GM19438 (cell line): ENCODE data around the gene NEB.
"Not testable (repeated sequence)": the region's sequence is repeated elsewhere in the genome, so short reads cannot be mapped to it uniquely, and the experiment has no call there.

ENCODE experiments used
- ATAC-seq: cut with Tn5 transposase; IDR thresholded peaks from one replicate; pipeline ENCODE4 v1.9.1; 2021; ENCODE audit warnings: low read depth; ENCODE audit not compliant: unreplicated experiment

The NEB gene

DNA sequence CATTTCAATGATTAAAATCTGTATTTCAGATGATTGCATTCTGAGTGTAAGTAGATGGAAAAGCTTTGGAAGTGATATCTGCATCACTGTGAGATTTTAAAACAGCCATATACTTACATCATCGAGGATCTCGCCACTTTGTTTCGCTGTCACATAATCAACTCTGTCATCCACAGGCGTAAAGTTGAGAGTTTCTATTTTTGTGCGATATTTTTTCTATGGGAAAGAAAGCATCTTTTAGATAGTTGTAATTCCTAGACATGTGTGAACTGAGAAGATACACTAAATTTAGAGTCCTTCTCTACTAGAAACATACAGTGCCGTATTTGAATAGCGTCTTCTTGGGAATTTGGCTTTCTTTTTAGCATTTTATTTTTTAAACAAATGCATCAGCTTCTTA is 165.8 kb downstream of the NEB start:
- ATAC-seq = no peak

DNA sequence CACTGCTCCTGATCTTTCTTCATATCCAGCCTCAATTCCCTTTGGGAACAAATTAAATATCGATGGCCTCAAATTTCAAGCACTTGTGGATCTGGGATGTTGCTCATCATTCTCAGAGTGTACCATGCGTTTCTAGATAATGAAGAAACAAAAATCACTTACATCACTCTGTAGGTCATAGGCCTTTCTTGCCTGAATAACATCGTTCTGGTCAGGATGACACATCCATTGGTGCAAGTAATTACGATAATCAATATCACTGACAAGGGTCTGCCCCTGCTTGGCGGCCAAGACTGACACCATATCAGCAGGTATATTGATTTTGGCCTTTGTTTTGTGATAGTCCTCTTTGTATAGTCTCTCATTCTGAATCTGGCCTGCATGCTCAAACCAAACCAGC is 167.3 kb downstream of the NEB start:
- ATAC-seq = no peak

DNA sequence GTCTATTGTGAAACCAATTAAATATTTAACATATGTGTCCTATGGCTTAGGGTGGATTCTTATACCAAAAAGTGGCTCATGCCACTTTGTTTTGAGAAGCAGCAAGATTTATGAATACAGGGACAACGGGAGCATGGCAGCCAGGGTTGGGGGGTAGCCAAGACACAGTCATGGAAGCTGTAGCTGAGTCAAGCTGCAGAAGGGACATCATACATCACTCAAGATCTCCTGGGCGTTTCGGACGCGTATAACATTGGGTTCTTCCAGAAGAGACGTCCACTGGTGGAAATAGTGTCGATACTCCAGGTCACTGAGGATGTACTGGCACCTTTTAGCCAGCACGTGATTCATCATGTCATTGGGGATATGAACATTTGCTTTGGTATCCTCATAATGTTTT is 171.9 kb downstream of the NEB start:
- ATAC-seq = no peak

GRCh38 chr2:151560289-151560688 is 174.0 kb downstream of the NEB start:
- ATAC-seq = no peak

DNA sequence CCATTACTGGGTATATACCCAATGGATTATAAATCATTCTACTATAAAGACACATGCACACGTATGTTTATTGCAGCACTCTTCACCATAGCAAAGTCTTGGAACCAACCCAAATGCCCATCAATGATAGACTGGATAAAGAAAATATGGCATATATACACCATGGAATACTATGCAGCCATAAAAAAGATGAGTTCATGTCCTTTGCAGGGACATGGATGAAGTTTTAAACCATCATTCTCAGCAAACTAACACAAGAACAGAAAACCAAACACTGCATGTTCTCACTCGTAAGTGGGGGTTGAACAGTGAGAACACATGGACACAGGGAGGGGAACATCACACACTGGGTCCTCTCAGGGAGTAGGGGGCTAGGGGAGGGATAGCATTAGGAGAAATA is 174.8 kb downstream of the NEB start:
- not testable (repeated sequence) for ATAC-seq

GRCh38 chr2:151557883-151558282 is 176.4 kb downstream of the NEB start:
- not testable (repeated sequence) for ATAC-seq

DNA sequence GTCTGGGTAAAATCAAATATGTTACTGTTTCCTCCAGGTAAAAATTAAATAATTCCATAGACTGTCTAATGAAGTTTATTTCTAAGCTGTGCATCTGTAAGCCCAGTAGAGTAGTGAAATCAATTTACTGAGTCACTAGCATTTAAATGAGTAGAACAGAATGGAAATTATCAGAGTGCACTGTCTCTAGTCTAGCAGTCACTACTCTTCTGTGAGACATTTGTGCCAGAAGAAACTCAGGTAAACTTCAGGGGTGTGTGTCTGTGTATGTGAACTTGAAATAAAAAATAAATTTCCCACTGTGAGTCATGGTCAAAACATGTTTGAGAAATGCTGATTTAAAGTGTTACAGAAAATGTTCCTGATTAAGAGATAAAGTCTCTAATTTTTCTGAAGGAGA is 178.2 kb downstream of the NEB start:
- ATAC-seq = no peak

DNA sequence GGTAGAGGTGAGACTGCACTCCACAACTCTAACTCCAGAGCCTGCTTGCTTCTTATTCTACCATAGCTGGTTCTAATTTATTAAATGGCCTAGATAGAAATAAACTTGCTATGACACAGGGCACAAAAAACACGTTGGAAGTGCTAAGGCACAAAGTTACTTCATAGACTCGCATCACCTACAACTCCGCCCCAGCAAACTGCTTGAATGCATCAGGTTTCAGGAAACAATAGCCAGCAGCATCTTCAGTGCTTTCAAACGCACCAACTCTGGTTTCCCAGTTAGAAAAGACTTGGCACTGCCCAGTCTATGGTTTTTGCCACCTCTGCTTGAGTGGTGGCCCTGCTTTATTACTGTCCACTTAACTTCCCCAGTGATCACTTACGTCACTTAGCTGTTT is 182.0 kb downstream of the NEB start:
- ATAC-seq = no peak

GRCh38 chr2:151551556-151551955 is 182.7 kb downstream of the NEB start:
- ATAC-seq = no peak

GRCh38 chr2:151549191-151549590 is 185.1 kb downstream of the NEB start:
- no peak for ATAC-seq

DNA sequence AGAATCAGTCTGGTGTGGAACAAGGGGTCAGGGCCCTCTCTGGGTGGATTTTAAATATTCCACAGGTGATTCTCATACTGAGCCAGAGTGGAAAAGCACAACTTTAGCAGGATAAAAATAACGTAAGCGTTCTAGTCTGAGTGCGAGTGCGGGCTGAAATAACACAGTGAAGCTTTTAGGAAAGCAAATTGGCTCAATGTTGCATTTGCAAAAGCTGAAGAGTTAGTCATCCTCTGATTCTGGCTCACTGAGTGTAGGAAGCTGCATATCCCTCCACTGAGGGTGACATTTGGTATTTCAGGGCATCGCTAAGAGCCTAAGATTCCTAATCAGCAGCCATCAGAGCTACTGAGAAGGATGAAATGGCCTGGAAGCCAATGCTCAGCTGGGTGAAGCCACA is 189.8 kb downstream of the NEB start:
- no peak for ATAC-seq

DNA sequence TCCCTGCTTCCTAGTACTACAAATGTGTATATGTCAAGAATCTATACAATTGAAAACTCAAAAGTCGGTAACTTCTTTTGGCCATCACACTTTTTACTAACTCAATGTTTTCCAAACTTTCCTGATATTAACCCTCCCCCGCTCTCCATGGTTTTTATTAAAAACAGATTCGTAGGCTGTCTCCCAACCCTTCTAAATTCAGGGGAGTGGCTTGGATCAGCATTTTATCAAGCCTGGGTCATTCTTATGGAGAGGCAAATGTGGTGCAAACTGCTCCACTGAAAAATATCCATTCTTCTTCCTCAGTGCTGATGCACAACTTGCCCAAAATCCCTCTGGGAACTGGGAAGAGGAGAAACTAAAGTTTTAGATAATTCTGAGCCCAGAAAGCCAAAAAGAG is 190.4 kb downstream of the NEB start:
- no peak for ATAC-seq

DNA sequence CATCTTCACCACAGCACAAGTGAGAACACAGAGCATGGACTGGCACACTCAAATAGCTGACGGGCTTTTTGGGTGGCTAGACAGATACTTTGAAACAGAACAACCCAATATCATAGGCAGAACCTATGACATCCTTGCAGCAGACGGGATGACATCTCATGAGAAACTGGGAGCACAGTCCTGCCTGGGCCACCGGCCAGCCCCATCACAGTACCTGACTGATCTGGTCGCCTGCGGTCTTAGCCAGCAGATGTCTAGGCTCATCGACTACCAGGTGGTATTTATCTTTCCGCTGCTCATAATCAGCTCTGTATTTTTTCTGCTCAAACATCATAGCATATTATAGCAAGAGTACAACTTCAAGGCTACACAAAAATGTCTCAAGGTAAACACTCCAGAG is 200.3 kb downstream of the NEB start:
- ATAC-seq = no peak

DNA sequence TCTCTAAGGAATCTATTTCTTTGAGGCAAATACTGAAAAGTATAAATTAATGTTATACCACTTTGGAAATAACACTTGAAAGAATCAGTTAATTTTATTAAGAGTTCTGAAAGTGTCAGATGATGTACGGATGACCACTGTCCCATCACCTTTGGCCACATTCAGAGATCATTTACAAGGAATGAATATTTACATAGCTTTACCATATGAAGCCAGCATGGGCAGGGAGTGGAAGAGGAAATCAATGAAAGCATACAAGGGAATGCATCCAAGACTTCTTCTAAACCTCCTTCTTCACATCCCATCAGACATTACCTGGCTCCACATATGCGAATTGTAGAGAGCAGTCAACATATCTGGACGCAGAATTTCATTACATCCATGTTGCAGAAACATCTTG is 201.1 kb downstream of the NEB start:
- no peak for ATAC-seq

- ATAC-seq = no peak
These were observed 207.6 kb downstream of the NEB start for GRCh38 chr2:151526572-151527090.

DNA sequence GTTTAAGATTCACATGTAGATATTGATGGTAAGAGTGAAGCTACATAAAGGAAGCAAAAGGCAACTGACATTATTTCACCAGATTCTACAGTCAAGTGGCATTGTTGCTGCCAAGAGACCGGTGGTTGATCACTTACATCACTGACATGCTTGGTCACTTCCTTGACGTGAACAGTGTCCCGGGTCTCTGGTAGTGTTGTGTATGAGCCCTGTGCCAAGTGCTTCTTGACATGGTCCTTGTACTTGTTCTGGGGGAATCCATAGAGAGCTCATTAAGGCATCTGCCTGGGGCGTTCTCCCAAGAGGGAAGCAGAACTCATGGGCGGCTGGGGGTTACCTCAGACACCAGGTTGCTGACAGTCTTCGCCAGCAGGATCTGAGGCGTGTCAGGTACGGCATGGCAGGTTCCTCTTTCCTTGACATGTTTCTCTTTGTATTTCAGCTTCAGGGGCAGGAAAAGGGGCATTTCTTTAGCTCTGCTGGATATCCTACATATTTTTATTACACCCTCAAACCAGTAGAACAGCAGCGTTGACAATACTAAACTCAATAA is 208.4 kb downstream of the NEB start:
- ATAC-seq = no peak

DNA sequence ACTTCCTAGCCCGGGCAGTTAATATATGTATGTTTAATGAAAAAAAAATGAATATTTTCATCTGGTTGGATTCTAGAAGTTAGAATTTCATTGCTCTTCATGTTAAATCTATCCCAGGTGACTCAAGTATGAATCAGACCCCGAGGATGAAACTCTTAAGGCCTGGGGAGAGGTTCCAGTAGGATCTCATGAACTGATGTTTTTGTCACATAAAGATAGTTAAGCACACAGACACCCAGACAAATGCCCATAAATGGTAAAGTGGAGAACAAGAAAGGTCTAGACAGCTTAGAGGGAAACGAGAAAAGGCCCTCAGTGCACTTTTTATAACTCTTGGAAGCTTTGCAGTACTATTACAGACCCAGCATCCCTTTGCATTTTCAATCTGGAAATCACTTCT is 210.4 kb downstream of the NEB start:
- no peak for ATAC-seq

- no peak for ATAC-seq
These were observed 211.7 kb downstream of the NEB start for GRCh38 chr2:151522556-151522955.

DNA sequence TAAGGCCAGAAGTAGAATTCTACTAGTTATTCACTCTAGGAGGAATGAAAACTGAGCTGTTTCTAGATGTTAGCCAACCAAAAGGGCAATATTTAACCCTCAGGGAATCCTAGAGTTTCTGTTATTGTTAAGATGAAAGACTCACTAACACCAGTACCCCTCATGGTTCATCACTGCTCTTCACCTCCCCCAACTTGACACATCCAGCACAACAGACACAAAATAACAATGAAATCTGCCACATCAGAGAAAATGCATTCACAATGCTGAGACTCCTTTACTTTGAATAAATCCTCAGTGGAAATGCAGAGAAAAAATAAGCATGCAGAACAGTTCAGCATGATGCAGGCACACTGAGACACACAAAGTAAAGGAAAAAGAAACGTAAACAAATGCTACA is 213.3 kb downstream of the NEB start:
- no peak for ATAC-seq

GRCh38 chr2:151518802-151519201 is 215.5 kb downstream of the NEB start:
- no peak for ATAC-seq

DNA sequence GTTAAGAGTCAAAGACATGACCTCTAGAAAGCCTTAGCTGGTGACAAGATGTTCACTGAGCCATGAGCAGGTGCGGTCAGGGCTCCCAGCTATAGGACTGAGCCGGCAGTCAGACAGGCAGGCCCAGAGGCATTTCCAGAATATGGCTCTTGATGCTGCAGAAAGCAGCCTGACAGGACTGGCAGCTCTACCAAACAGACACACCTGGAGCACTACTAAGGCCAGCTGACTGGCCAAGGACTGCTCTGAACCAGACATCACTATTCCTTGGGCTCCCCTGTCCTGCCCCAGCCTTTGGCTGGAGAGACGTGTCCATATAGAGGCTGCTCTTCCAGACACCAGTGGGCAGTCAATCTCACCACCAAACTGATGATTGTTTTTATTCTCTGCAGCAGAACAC is 225.8 kb downstream of the NEB start:
- ATAC-seq = no peak

- no peak for ATAC-seq
These were observed 228.1 kb downstream of the NEB start for GRCh38 chr2:151506170-151506569.

DNA sequence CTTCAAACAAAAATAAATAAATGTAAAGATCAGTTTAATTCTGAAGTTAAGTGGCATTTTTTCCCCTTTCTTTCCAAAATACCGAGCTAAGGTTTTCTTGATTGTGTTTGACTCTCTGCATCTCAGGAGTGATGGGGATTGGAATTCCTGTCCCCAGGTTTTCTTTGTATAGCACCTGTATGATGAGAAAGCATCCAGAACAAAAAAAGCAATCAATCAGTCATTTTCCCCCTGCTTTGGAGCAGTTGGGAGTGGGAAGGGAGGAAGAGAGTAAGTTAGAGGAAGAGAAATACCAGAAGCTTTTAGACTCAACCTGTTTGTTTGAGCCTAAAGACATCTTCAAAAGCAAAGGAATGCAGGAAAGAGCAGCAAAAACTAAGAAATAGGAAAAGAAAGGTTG is 236.1 kb downstream of the NEB start:
- no peak for ATAC-seq
